SJSA1 (cell line): ENCODE measurements around the gene OR10AG1. TPM values are rescaled to one million over a fixed set of nuclear protein-coding genes. Genes with fewer than 3 reads are reported as not detected.

Source experiments
- total RNA-seq: library from RNA; depleted of rRNA; stranded (reverse); fragments of >200 nt; shearing (Covaris generic); gene quantifications from 2 replicates; pipeline ENCODE4 v1.2.3, GENCODE V29; 2014; rRNA removed

Gene OR10AG1
- total RNA-seq, 1 experiment from 2014 or later, result not detected

Other genes starting within 250 kb of the OR10AG1 start
- not detected in 2 replicates for gene OR5D13, start 196.5 kb downstream of the OR10AG1 start, total RNA-seq
- gene OR5D14, start 174.4 kb downstream of the OR10AG1 start, total RNA-seq, result not detected in 2 replicates
- not detected in 2 replicates for gene OR5L1, start 158.6 kb downstream of the OR10AG1 start, total RNA-seq
- gene OR5D18, start 150.3 kb downstream of the OR10AG1 start, total RNA-seq, result not detected in 2 replicates
- gene OR5L2, start 142.7 kb downstream of the OR10AG1 start, total RNA-seq, result not detected in 2 replicates
- gene OR5D16, start 131.2 kb downstream of the OR10AG1 start, total RNA-seq, result not detected in 2 replicates
- gene TRIM51, start 86.6 kb downstream of the OR10AG1 start, total RNA-seq, result not detected in 2 replicates
- gene OR5W2, start 55.4 kb downstream of the OR10AG1 start, total RNA-seq, result not detected in 2 replicates
- not detected in 2 replicates for gene OR5I1, start 33.5 kb downstream of the OR10AG1 start, total RNA-seq
- not detected in 2 replicates for gene OR5F1, start 24.7 kb upstream of the OR10AG1 start, total RNA-seq
- not detected in 2 replicates for gene OR5AS1, start 57.7 kb upstream of the OR10AG1 start, total RNA-seq
- gene OR8I2, start 123.4 kb upstream of the OR10AG1 start, total RNA-seq, result not detected in 2 replicates
- not detected in 2 replicates for gene OR8H2, start 133.7 kb upstream of the OR10AG1 start, total RNA-seq
- not detected in 2 replicates for gene OR8H3, start 152.4 kb upstream of the OR10AG1 start, total RNA-seq
- not detected in 2 replicates for gene OR8J3, start 170.3 kb upstream of the OR10AG1 start, total RNA-seq
- gene OR8K5, start 190.4 kb upstream of the OR10AG1 start, total RNA-seq, result not detected in 2 replicates
- not detected in 2 replicates for gene OR5J2, start 206.7 kb upstream of the OR10AG1 start, total RNA-seq